CD4-positive, alpha-beta T cell treated with Interleukin-21 for 1 hour (primary cell): Measurements from ENCODE around the gene DOCK2.

ENCODE experiments used
- DNase-seq: peaks from one replicate; pipeline ENCODE4 v3.0.0-alpha.2; 2020

Gene DOCK2

DNA sequence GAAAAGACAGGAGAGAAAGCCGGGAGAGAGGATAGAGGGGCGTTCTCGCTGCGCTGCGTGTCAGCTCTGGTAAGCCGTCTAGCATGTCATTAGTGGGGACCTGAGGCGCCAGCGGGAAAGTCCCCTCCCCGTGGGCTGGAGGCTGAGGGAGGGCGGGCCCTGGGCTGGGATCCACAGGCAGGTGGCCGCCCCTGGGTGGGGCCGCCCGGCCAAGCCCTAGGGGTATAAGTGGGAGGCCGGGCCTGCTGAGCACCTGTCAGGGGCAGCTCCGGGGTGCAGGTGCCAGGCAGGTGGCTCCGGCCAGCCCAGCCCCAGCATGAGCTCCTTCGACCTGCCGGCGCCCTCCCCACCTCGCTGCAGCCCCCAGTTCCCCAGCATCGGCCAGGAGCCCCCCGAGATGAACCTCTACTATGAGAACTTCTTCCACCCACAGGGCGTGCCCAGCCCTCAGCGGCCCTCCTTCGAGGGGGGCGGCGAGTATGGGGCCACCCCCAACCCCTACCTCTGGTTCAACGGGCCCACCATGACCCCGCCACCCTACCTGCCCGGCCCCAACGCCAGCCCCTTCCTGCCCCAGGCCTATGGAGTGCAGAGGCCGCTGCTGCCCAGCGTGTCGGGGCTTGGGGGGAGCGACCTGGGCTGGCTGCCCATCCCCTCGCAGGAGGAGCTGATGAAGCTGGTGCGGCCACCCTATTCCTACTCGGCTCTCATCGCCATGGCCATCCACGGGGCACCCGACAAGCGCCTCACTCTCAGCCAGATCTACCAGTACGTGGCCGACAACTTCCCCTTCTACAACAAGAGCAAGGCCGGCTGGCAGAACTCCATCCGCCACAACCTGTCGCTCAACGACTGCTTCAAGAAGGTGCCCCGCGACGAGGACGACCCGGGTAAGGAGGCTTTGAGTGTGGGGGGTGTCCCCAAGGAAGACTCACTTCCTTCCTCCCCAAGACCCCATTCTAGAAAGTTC, 468.9 kb downstream of the DOCK2 start, which contains the start of gene FOXI1:
FOXI1 (plus strand) TSS at position 256 of the 970 bp plus-strand sequence; CDS start at position 317, 61 bp downstream.
- DNase-seq, result no peak

DNA sequence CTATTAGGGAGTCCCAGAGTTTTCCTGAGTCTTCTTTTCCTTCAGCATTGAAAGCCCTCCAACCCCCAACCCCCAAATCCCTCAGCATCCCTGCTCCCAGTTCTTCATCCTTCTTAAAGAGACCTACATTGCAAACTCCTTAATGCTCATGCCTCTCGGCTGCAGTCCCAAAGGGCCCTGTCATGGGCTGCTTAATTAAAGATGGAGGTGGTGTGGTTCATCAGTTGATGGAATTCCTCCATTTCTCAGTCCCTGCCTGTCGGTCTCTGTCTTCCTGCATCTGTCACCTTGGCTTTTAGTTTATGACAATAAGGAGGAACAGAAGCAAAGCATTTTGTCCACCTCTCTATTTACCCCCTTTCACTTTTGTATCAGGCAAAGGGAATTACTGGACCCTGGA, 470.6 kb downstream of the DOCK2 start:
- DNase-seq, result no peak

DNA sequence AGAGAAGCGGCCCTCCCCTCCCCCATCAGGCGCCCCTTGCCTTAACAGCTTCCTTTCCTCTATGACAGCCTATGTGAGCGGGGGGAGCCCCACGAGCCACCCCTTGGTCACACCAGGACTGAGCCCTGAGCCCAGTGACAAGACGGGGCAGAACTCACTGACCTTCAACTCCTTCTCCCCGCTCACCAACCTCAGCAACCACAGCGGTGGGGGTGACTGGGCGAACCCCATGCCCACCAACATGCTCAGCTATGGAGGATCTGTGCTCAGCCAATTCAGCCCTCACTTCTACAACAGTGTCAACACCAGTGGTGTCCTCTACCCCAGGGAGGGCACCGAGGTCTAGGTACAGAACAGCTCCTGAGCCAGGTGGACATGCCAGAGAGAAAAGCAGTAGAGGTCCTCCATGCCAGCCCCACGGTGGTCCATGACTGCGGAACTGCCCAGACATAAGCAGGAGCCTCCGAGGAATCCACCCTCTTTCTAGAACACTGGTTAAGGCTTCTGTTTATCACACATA, 471.3 kb downstream of the DOCK2 start:
- no peak for DNase-seq

DNA sequence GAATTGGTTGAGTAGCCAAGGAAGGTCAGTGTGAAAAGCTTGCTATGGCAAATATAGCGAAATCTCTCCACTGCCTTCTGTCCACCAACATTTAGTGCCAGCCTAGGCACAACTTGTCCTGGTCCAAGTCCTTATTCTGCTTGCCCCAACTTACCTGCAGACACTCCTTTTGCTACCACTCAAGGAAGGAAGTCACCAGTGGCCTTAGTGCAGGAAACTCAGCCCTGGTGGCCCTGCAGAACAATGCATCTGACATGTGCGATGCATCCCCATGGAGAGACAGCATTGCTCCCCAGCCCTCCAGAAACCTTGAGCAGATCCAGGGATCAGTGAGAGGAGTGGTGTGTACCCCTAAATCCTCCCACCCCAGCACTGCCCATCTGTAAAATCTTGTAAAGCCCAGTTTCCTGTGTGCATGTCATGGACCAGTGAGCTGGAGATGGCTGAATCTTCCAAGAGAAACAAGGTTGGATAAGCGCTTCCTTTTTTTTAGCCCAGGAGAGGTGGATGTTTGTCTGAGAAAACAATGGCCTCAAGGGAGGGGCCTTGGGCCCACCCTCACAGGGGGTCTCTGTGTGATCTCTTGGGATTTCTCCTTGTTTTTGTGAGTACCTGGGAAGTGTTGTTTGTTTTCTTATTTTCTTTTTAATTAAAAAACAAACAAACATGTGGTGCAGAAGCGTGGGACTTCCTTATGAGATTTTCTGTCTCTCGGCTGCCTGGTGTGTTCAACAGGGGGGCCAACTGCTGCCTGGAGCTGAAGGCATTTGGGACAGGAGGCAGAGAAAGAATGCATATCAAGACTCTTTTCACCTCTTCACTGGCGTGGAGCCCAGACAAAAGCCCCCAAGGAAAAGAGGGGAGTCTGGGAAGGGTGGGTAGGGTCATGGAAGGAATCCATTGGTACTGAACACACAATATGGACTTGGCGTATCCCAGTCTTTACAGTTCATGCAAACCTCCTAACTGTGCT, 472.3 kb downstream of the DOCK2 start:
- no peak for DNase-seq

DNA sequence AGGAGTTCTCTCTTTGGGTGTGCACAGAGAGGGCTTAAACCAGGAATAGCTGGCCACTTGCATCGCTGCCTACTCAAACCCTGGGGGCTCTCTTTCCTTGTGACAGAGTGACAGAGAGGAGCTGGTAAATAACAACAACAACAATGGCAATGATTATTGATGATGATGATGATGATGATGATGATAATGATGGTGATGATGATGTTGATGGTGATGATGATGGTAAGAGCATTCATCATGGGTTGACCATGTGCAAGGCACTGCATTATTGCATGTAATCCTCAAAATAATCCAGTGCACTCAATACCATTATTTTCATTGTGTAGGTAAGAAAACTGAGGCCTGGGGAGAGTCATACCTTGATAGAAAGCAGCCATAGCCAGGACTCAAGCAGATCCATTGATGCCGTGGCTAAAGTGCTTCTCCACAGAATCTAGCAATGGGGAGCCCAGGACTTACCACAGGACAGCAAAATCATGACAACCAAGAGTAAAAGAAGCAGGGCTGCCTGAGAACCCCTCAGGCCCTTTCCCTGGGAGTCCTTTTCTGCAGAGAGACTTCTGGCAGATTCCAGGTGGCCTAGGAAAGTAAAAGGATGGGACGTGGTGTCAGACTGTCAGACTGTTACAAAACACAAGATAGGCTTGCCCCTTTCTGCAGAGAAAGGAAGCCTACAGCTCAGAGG, 473.5 kb downstream of the DOCK2 start:
- no peak for DNase-seq

DNA sequence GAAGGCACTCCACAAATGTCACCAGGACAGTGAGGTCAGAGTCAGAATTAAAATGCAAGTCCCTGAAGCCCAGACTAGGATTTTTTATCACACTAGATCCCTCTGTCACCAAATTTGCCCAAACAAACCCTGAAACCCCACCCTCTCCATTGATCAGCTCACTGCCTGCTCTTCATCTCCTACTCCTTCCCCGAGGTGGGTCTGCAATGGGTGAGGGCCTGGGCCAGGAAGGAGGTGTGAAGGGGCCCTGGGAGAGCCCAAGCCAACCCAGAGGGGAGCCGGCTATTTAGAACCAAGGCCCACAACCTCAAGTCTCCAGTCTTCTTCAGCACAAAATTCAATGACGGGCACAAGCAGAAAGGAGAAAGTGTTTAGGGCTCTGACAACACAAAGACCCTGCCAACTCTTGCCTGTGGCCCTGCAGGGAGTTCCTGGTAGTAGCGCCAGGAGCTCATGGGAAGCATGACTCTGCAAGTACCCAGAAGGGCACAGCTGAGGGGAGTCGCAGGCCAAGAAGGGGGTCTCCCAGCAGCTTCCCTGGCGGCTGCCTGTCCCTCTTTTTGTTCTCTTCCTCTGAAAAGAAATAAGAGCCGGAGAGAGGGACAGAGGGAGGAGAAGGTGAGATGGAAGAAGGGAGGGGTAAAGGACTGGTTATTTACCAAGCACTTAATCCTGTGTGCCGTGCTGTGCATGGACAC, 474.2 kb downstream of the DOCK2 start:
- DNase-seq, result no peak

DNA sequence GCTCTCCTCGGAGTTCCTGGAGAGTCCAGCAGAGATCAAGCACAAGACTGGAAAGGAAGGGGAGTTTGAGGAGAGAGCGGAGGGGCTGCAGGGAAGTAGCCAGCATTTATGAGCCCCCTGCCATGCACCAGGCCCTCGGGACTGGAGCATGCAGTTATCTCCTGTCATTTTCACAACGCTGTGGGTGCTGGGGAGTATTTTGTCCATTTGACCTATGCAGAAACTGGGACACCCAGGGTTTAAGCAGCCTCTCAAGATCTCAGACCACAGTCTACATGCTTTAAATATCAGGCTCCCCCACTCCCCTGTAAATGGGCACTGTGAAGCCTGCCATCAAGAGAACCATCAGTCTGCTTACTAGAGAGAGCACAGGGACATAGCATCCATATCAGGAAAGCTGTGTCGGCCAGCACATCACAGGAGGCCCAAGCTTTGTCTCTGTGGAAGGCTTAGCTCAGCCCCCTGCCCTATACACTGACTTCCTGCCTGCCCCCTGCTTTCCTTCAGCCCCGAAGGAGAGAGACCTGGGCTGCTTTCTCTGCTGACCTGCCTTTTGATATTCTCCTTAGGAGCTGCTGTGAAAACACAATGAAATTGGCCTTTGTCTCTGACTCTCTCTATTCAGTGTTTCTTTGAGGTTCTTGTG, 475.9 kb downstream of the DOCK2 start:
- DNase-seq, result no peak

DNA sequence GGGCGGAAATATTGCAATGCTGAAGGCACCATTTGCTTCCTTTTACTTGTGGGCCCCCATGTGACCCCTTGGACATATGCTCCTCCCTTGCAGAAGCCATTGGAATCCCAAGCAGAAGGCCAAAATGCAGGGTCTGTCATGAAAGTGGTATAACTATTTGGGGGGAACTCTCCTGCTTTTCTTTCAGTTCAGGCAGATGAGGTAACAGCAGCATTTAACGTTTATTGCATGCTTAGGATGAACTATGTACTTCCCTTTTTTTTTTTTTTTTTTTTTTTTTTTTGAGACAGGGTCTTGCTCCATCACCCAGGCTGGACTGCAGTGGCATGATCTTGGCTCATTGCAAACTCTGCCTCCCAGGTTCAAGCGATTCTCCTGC, 476.4 kb downstream of the DOCK2 start:
- DNase-seq, result no peak

DNA sequence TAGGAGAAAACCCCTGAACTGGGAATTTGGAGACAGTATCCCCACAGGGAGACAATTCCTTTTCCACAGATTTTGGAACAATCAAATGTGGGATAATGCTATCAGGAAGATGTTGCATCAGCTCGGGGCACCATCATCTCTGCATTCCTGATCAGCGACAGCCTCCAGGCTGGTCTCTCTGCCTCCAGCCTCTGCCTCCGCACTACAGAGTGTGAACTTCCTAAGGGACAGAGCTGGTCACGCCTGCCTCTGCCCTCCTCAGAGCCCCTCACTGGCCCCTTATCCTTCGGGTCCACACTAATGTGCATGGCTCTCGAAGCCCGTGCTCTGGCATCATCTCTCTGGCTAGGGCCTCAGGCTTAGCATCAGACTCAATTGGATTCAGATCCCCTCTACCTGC, 477.2 kb downstream of the DOCK2 start:
- no peak for DNase-seq

DNA sequence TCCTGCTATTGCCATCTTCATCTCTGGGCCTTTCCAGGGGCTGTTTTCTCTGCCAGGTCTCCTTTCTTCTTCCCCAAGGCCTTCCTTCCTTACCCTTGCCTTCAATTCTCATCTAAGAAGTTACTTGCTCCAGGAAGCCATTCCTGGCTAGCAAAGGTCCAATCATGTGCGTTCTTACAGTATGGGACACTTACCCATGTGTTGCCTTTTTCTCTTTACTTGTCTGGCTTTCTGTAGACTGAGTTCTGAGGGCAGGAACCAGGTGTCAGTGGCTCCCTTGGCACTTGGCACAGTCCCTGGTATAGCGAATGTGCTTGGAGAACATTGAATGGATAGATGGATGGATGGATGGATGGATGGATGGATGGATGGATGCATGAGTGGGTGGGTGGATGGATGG, 478.9 kb downstream of the DOCK2 start:
- no peak for DNase-seq

DNA sequence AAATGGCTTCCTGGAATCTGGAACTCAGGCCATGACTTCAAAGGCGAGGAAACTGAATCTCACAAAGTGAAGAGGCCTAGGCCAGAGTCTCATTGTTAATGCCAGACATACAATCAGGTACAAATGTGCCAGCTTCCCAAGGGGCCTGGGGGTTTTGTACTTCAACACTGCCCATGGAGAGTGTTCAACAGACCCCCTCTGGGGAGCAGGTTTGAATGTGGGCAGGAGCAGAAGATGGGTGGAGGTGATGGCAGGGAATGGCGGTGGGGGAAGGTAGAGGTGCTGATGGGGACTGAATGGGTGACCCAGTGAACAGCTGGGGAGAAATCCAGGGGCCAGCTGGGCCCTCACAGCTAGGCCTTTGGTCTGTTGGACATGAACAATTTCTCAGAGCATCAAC, 480.7 kb downstream of the DOCK2 start:
- DNase-seq, result no peak

DNA sequence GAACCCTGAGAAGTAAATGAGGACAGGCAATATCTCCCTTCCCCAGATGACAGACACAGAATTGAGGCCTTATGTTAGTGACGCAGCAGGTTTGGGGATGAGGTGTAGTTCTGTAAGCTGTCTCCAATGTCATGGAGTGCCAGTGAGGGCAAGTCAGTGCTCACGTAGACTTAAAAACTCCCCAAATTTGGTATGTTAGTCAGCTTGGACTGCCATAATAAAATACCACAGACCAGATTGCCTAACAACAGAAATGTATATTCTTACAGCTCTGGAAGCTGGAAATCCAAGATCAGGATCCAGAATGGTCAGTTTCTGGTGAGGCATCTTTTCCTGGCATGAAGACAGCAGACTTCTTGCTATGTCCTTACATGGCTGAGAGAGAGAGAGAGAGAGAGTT, 483.5 kb downstream of the DOCK2 start:
- DNase-seq, result no peak

DNA sequence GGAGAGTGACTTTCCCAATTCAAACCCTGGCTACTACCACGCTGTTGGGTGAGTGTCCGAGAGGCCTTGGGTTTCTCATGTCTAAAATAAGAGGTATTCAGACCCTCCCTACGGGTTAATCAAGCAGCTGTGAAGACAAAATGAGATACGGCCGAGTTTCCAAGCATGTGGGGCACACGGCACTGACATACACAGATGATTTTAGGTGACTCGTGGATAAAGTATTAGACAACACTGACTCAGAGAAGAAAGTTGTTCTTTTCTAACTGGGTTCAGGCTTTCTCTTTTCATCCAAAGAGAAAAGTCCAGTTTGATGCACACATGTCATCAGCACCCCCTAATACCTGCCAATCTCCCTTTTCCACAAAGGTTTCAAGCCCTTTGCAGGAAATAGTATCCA, 484.2 kb downstream of the DOCK2 start:
- DNase-seq, result no peak

DNA sequence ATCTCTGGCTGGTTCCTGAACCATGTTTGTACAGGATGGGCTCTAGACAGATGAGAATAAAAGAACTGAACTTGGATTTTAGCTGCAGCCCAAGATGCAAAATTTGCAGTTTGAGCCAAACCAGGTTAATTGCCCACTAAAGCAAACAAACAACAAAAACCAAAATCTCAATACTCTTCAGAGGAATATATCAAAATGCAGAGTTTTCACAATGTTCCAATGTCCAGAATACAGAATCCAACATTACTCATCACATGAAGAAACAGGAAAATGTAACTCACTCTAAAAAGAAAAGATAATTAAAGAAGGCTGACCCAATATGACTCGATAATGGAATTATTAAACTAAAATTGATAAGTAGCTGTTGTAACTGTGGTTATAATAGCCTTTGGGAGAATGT, 489.0 kb downstream of the DOCK2 start:
- DNase-seq, result no peak

DNA sequence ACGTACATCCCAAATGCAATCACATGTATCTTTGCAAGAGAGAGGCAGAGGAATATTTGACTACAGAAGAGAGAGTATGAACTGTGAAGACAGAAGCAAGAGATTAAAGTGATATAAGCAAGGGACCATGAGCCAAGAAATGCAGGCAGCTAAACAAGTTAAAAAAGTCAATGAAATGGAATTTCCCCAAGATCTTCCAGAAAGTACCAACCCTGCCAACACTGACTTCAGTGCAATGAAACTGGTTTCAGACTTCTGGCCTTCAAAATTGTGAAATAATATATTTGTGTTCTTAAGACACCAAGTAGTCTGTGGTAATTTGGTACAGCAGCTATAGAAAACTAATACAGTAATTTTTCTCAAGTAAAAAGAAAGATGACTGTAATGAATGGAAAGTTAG, 489.6 kb downstream of the DOCK2 start:
- no peak for DNase-seq

DNA sequence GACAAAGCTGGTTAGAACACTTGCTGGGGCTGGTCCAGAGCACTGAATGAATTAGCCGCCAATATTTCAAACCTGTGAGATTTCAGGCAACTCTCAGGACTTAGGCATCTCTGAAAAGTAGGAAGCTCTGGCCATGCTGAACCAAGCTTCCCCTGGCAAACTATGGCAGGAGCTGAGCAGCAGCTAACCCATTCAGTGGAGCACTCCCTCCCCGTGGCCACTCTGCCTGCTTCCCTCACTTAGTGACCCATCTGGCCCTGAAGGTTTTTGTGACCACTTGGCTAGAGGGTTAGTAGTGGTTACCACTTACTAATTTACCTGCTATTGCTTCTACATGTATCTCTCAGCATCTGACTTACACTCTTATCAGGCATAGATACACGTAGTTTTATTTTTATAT, 494.2 kb downstream of the DOCK2 start:
- DNase-seq, result no peak

DNA sequence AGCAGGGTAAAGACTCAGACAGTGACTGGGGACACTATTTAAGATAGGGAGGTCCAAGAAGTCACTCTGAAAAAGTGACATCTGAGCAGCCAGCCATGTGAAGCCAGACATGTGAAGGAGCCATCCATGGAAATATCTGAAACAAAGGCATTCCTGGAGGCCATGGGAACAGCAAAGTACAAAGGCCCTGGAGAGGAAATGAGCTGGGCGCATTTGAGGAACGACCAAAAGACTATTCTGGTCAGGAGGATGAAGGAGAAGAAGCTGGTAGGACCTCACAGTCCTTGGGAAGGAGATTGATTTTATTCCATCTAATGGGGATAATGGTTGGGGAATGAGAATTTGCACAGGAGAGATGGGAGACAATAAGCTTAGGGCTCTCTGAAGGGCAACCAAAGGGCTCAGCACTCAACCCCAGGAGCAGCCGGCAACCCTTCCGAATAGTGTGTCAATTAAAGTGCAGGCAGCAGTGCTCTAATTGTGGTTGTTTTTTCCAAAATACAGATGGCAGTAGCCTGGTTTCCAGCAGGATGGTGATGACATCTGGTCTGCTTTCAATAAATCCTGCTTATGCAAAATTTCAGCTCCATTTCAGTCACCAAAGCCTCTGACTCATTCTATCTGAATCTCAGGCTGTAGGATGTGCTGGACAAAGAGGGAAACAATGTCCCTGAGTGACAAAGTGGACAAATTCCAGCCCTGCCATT, 495.3 kb downstream of the DOCK2 start:
- no peak for DNase-seq
